H9 (cell line): ENCODE measurements around the gene IPO11. TPM values are rescaled to one million over a fixed set of nuclear protein-coding genes. Genes with fewer than 3 reads are reported as not detected.

Source experiments
- DNase-seq: peaks from one replicate; pipeline ENCODE4 v3.0.0-alpha.2; 2017
- H2AFZ ChIP-seq: one replicate; pipeline ENCODE4 v1.6.1; 2013; ENCODE audit warnings: mild to moderate bottlenecking, low read length, control low read depth, moderate library complexity
- H2AK5ac ChIP-seq: 2 replicates; pipeline ENCODE4 v1.6.1; 2013; ENCODE audit warnings: low read length, control low read depth, mixed read lengths; ENCODE audit not compliant: insufficient read length
- H2BK120ac ChIP-seq: one replicate; pipeline ENCODE4 v1.6.1; 2013; ENCODE audit warnings: low read depth, mild to moderate bottlenecking, low read length, control low read depth, inconsistent platforms; ENCODE audit not compliant: poor library complexity, severe bottlenecking
- H2BK12ac ChIP-seq: 2 replicates; pipeline ENCODE4 v1.6.1; 2013; ENCODE audit warnings: low read length, control low read depth, mixed read lengths, low read depth; ENCODE audit not compliant: insufficient read length
- H2BK15ac ChIP-seq: 2 replicates; pipeline ENCODE4 v1.6.1; 2013; ENCODE audit warnings: low read depth, low read length, control low read depth
- H2BK20ac ChIP-seq: one replicate; pipeline ENCODE4 v1.6.1; 2013; ENCODE audit warnings: low read depth, mild to moderate bottlenecking, low read length, control low read depth, inconsistent platforms; ENCODE audit not compliant: poor library complexity, severe bottlenecking
- H2BK5ac ChIP-seq: 2 replicates; pipeline ENCODE4 v1.6.1; 2013; ENCODE audit warnings: low read length, control low read depth, mixed read lengths; ENCODE audit not compliant: insufficient read length
- H3K14ac ChIP-seq: 2 replicates; pipeline ENCODE4 v1.6.1; 2013; ENCODE audit warnings: low read length, control low read depth; ENCODE audit not compliant: insufficient read depth
- H3K18ac ChIP-seq: 2 replicates; pipeline ENCODE4 v1.6.1; 2013; ENCODE audit warnings: low read depth, mild to moderate bottlenecking, mixed read lengths, low read length, control low read depth; ENCODE audit not compliant: insufficient read length
- H3K23ac ChIP-seq: 2 replicates; pipeline ENCODE4 v1.6.1; 2013; ENCODE audit warnings: low read length, control low read depth, mixed read lengths, low read depth; ENCODE audit not compliant: insufficient read length
- H3K23me2 ChIP-seq: 2 replicates; pipeline ENCODE4 v1.6.1; 2013; ENCODE audit warnings: low read depth, mild to moderate bottlenecking, mixed read lengths, low read length, control low read depth; ENCODE audit not compliant: insufficient read length, poor library complexity, severe bottlenecking
- H3K27ac ChIP-seq: 2 replicates; pipeline ENCODE4 v1.5.1; 2013; ENCODE audit warnings: low read length, control low read depth, mixed read lengths, low read depth; ENCODE audit not compliant: insufficient read length
- H3K27me3 ChIP-seq: 2 replicates; pipeline ENCODE4 v1.6.1; 2013; ENCODE audit warnings: low read length, control low read depth, inconsistent platforms; ENCODE audit not compliant: insufficient read depth
- H3K4ac ChIP-seq: 2 replicates; pipeline ENCODE4 v1.6.1; 2013; ENCODE audit warnings: low read depth, mild to moderate bottlenecking, control low read depth, inconsistent platforms, low read length, moderate library complexity
- H3K4me1 ChIP-seq: 2 replicates; pipeline ENCODE4 v1.6.1; 2013; ENCODE audit warnings: low read length, control low read depth, inconsistent platforms; ENCODE audit not compliant: insufficient read depth
- H3K4me2 ChIP-seq: 2 replicates; pipeline ENCODE4 v1.6.1; 2013; ENCODE audit warnings: low read length, control low read depth, mixed read lengths; ENCODE audit not compliant: insufficient read length, insufficient read depth
- H3K56ac ChIP-seq: 2 replicates; pipeline ENCODE4 v1.6.1; 2013; ENCODE audit warnings: low read depth, mild to moderate bottlenecking, mixed read lengths, low read length, control low read depth; ENCODE audit not compliant: insufficient read length
- H3K79me1 ChIP-seq: 2 replicates; pipeline ENCODE4 v1.6.1; 2013; ENCODE audit warnings: low read depth, mild to moderate bottlenecking, moderate library complexity, low read length, control low read depth, inconsistent platforms; ENCODE audit not compliant: insufficient read depth, poor library complexity, severe bottlenecking
- H3K79me2 ChIP-seq: 2 replicates; pipeline ENCODE4 v1.6.1; 2013; ENCODE audit warnings: low read length, control low read depth, inconsistent platforms; ENCODE audit not compliant: insufficient read depth
- H3K9ac ChIP-seq: 2 replicates; pipeline ENCODE4 v1.6.1; 2013; ENCODE audit warnings: low read length, control low read depth, mixed read lengths; ENCODE audit not compliant: insufficient read length; ENCODE audit errors: extremely low read depth
- H3K9me3 ChIP-seq: one replicate; pipeline ENCODE4 v1.6.1; 2013; ENCODE audit warnings: low read depth, low read length, inconsistent platforms; ENCODE audit not compliant: control insufficient read depth
- H3T11ph ChIP-seq: one replicate; pipeline ENCODE4 v1.6.1; 2013; ENCODE audit warnings: mild to moderate bottlenecking, low read length, control low read depth, inconsistent platforms
- H4K20me1 ChIP-seq: one replicate; pipeline ENCODE4 v1.6.1; 2013; ENCODE audit not compliant: control insufficient read depth, insufficient read length, insufficient read depth
- H4K5ac ChIP-seq: 2 replicates; pipeline ENCODE4 v1.6.1; 2013; ENCODE audit warnings: low read depth, mild to moderate bottlenecking, mixed read lengths, low read length, control low read depth; ENCODE audit not compliant: insufficient read length
- H4K8ac ChIP-seq: replicated peaks from 2 replicates; pipeline ENCODE4 v1.6.1; 2013; ENCODE audit warnings: low read length, control low read depth, mixed read lengths, low read depth; ENCODE audit not compliant: insufficient read length
- H4K91ac ChIP-seq: 2 replicates; pipeline ENCODE4 v1.6.1; 2013; ENCODE audit warnings: low read depth, mild to moderate bottlenecking, moderate library complexity, mixed read lengths, low read length, control low read depth; ENCODE audit not compliant: insufficient read length
- H3K27ac Mint-ChIP-seq, 3 experiments: 2 replicates in 2 of 3; 3 replicates in 1 of 3; pipeline ENCODE4 v1.8.0; 2020 to 2021; ENCODE audit warnings: mixed read lengths in 3 of 3, mild to moderate bottlenecking in 1 of 3, moderate library complexity in 1 of 3
- H3K27me3 Mint-ChIP-seq: 2 replicates; pipeline ENCODE4 v1.8.0; 2021; ENCODE audit warnings: low read depth, mild to moderate bottlenecking, moderate library complexity, mixed read lengths
- H3K36me3 Mint-ChIP-seq, 3 experiments: 2 replicates in 2 of 3; 3 replicates in 1 of 3; pipeline ENCODE4 v1.8.0; 2020 to 2021; ENCODE audit warnings: low read depth in 3 of 3, mixed read lengths in 3 of 3; ENCODE audit not compliant: insufficient read depth in 1 of 3
- H3K4me1 Mint-ChIP-seq, 2 experiments: 2 replicates each; pipeline ENCODE4 v1.8.0; 2020; ENCODE audit warnings: mixed read lengths in 2 of 2
- H3K4me3 Mint-ChIP-seq, 2 experiments: 2 replicates in 1 of 2; 3 replicates in 1 of 2; pipeline ENCODE4 v1.8.0; 2020 to 2021; ENCODE audit warnings: mild to moderate bottlenecking in 2 of 2, mixed read lengths in 2 of 2, moderate library complexity in 1 of 2
- H3K9me3 Mint-ChIP-seq, 2 experiments: 2 replicates in 1 of 2; 3 replicates in 1 of 2; pipeline ENCODE4 v1.8.0; 2020; ENCODE audit warnings: mild to moderate bottlenecking in 2 of 2, mixed read lengths in 2 of 2, moderate library complexity in 1 of 2
- CTCF ChIP-seq: fragments of 200-600 bp; sonication (generic); conservative IDR thresholded peaks from 3 replicates; pipeline ENCODE4 v1.8.0; 2021; ENCODE audit warnings: antibody characterized with exemption, mild to moderate bottlenecking
- WGBS: extraction: QIAGEN DNeasy Blood & Tissue Kit; methylation state at CpG from one replicate; pipeline ENCODE4 v1.1.7; 2013; ENCODE audit warnings: missing lambda C conversion rate, low lambda C conversion rate, mixed read lengths; ENCODE audit not compliant: insufficient read length; ENCODE audit errors: extremely low coverage; 5-methylcytosine and 5-hydroxymethylcytosine counted together
- total RNA-seq: library from RNA; stranded (reverse); gene quantifications from 2 replicates; pipeline ENCODE4 v1.2.1, GENCODE V29; 2021

IPO11 gene
- total RNA-seq, 1 experiment from 2014 or later, result 63.0 TPM

- Histone ChIP-seq H2BK120ac (no peak overlapping the region), H3K23ac (no peak overlapping the region), H2BK5ac (no peak overlapping the region), H3K27me3 (no peaks in the 10 kb centered on the region), H3K14ac (no peak overlapping the region), H3K79me2 (no peaks in the 10 kb centered on the region; the same call in 1 of the 2 replicates), H3K4me1 (no peaks in the 10 kb centered on the region), H3K18ac (no peak overlapping the region), H4K5ac (no peak overlapping the region), H3T11ph (no peak overlapping the region), H3K4me2 (no peak overlapping the region), H2BK12ac (no peak overlapping the region), H3K79me1 (no peaks in the 10 kb centered on the region), H2AK5ac (no peak overlapping the region), H2BK15ac (no peak overlapping the region), H4K91ac (no peak overlapping the region), H3K56ac (no peak overlapping the region), H2BK20ac (no peak overlapping the region), H4K8ac (no peak overlapping the region), H3K9me3 (no peaks in the 10 kb centered on the region), H3K23me2 (no peaks in the 10 kb centered on the region), H4K20me1 (no peaks in the 10 kb centered on the region), H3K9ac (no peak overlapping the region), H3K27ac (no peak overlapping the region), H3K4ac (no peak overlapping the region), H2AFZ (no peak overlapping the region)
- Mint-ChIP-seq H3K27me3 (no peaks in the 10 kb centered on the region), H3K27ac (no peak overlapping the region), H3K4me3 (no peak overlapping the region), H3K4me1 (peaks cover 3 to 7% of the 10 kb centered on the region in 2 experiments; a peak in 3 of 4 replicates), H3K36me3 (peaks cover 6 to 28% (median 16%) of the 10 kb centered on the region in 3 experiments), H3K9me3 (no peaks in the 10 kb centered on the region)
- WGBS, result no CpG with 5 or more reads among the region's 4 CpGs
- DNase-seq, result no peak
- no peak for TF ChIP-seq CTCF
These were observed 176.1 kb downstream of the IPO11 start for GRCh38 chr5:62588668-62589067.
